ENCODE measurements around the gene PRR19. TPM values are rescaled to one million over a fixed set of nuclear protein-coding genes. Genes with fewer than 3 reads are reported as not detected.
"Not testable (repeated sequence)": the region's sequence is repeated elsewhere in the genome, so short reads cannot be mapped to it uniquely, and the experiment has no call there.

The PRR19 gene
- total RNA-seq, 1 donor = 0.86 TPM

DNA sequence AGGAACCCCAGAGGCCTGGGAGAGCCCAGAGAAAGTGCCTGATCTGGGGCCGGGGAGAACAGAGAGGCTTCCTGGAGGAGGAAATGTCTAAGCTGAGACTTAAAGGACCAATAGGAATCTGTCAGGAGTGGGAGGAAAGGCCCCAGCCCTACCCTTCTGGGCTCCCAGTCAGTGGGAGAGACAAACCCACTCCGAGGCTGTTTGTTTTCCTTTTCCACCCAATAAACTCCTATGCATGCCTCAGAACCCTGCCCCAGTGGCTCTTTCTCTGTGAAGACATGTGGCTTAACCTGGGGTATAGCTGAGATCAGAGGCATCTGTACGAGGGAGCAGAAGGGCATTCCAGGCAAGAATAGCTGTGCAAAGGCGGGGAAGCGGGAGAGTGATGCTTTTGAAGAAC, 25.4 kb downstream of the PRR19 start:
- H3K4me3 ChIP-seq (ENCODE audit: low read depth, low read length) = no peak overlapping the region
- TF ChIP-seq CTCF (IDR thresholded peaks at IDR 0.05; ENCODE audit: insufficient read depth, low read depth, low read length) = no peak
- no peak for DNase-seq (ENCODE audit: low read depth)

DNA sequence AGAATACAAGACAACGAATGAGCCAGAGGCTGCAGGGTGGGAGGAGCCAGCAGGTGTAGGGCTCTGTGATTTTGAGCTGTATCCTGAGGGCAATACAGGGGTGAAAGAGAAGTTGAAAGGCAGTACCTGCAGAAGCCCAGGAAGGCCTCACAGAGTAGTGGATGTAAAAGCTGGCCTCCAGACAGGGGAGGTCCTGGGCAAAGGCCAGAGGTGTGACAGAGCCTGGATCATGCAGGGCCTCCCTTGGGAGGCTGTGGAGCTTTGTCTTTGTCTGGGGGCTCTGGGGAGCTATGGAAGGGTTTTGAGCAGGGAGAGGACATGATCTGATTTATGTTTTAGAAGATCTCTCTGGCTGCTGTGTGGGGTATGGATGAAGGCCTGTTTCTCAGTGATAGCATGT, 26.2 kb downstream of the PRR19 start:
- no peak for TF ChIP-seq CTCF (IDR thresholded peaks at IDR 0.05; ENCODE audit: insufficient read depth, low read depth, low read length)
- H3K4me3 ChIP-seq (ENCODE audit: low read depth, low read length) = no peak overlapping the region
- DNase-seq (ENCODE audit: low read depth) = no peak

GRCh38 chr19:42328854-42329253, 26.9 kb downstream of the PRR19 start:
- H3K4me3 ChIP-seq (ENCODE audit: low read depth, low read length) = no peak overlapping the region
- TF ChIP-seq CTCF (IDR thresholded peaks at IDR 0.05; ENCODE audit: insufficient read depth, low read depth, low read length) = no peak
- DNase-seq (ENCODE audit: low read depth) = no peak

DNA sequence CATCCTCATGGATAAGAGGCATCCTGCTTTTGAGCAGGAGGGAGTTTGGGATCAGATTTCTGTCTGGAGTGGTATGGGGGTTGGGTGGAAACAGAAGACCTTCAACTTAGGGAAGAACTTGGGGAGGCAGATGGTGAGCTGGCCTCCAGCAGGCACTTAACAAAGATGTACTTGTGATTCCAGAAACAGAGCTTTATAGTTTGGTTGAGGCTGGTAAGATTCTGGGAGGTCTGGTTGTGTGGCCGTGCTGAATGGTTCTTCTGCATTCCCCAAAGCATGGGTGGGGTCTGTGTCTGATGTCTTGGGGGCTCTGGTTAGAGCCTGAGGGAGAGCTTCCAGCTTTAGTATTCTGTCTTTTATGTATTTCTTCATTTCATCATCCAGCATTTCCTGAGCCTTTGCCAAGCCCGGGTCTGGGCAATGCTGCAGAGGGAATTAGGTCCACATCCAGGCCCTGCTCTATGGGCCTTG, 28.3 kb downstream of the PRR19 start:
- no peak for TF ChIP-seq CTCF (IDR thresholded peaks at IDR 0.05; ENCODE audit: insufficient read depth, low read depth, low read length)
- H3K4me3 ChIP-seq (ENCODE audit: low read depth, low read length) = no peak overlapping the region
- peak; percentile 7 for DNase-seq (ENCODE audit: low read depth)

GRCh38 chr19:42331333-42331732, 29.4 kb downstream of the PRR19 start:
- not testable (repeated sequence) for H3K4me3 ChIP-seq (ENCODE audit: low read depth, low read length); DNase-seq (ENCODE audit: low read depth)

GRCh38 chr19:42332059-42332458, 30.1 kb downstream of the PRR19 start:
- no peak for TF ChIP-seq CTCF (IDR thresholded peaks at IDR 0.05; ENCODE audit: insufficient read depth, low read depth, low read length)
- no peak overlapping the region for H3K4me3 ChIP-seq (ENCODE audit: low read depth, low read length)
- no peak for DNase-seq (ENCODE audit: low read depth)

- no peak overlapping the region for H3K4me3 ChIP-seq (ENCODE audit: low read depth, low read length)
- no peak for DNase-seq (ENCODE audit: low read depth)
- TF ChIP-seq CTCF (IDR thresholded peaks at IDR 0.05; ENCODE audit: insufficient read depth, low read depth, low read length) = no peak
Observed at GRCh38 chr19:42333018-42333417, 31.1 kb downstream of the PRR19 start.
